ENCODE measurements around the gene IL17C.

The IL17C gene

DNA sequence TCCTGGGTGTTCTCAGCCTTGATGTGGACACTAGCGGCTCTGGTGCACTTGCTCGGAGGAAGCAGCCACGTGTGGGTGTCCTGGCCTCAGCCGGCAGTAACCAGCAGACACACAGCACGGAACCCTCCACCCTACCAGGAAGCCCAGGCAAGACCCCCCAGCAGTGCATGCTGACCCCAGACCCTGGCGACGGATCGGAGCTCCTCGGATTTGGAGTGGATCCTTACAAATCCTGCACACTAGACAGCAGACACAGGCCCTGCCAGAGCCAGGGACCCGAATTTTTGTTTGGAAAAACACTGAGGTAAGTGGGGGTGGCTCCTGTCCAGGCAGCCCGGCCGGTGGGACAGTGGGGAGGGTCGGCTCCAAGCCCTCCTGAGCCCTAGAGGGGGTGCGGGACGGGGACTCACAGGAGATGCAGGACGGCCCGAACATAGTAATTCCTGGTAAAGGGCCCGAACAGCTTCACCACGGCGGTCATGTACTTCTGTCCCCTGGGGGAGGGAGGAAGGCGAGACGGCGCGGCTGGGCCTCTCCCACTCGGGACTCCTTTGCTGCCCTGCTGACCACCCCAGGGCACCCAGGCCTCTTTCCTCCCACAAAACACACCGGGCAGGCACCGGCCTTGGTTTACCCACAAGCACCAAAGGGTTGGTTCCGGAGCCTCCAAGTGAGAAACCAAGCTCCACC, 8.1 kb downstream of the IL17C start:
- DNase-seq: no peak

DNA sequence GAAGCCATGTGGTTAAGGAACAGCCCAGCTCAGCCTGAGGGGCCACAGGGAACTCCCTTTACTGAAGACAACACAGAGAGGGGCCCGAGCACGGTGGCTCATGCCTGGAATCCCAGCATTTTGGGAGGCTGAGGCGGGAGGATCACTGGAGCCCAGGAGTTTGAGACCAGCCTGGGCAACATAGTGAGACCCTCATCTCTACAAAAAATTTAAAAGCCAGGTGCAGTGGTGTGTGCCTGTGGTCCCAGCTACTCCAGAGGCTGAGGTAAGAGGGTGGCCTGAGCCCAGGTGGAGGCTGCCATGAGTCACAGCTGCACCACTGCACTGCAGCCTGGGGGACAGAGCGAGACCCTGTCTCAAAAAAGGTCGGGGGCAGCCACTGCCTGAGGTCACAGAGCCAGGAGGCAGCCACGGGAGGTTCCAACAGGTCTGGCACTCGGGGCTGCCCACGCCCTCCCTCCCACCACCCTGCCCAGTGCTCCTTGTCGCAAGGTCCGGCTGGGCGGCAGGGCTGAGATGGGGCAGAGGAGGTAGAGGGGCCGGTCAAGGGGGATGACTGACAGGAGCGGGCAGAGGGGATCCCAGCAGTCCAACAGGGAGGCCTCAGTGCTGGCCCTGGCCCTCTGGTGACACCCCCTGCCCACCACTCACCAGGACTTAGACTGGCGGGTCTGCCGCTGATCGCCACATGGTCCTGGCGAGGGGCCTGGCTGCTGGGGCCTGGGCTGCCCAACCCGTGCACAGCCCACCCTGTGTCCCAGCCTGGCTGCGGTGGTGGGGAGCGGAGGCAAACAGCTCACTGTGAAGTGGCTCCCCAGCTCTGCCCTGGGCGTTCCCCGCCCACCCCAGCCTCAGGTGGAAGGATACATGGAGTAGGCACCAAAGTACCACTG, 9.1 kb downstream of the IL17C start:
- no peak for DNase-seq

- no peak for DNase-seq
Measured at GRCh38 chr16:88649195-88649923, 11.0 kb downstream of the IL17C start.

- peak in 3 of 5 donors; percentile 17 to 53 (median 25) for DNase-seq
Measured at GRCh38 chr16:88649924-88650748, 11.8 kb downstream of the IL17C start.

GRCh38 chr16:88650749-88651275, 12.4 kb downstream of the IL17C start, which contains the start of gene CYBA:
Gene CYBA, minus strand, starts transcription at chr16:88651053. Its CDS starts 40 bp downstream, at chr16:88651013.
- peak; percentile 66 to 89 (median 75) for DNase-seq

DNA sequence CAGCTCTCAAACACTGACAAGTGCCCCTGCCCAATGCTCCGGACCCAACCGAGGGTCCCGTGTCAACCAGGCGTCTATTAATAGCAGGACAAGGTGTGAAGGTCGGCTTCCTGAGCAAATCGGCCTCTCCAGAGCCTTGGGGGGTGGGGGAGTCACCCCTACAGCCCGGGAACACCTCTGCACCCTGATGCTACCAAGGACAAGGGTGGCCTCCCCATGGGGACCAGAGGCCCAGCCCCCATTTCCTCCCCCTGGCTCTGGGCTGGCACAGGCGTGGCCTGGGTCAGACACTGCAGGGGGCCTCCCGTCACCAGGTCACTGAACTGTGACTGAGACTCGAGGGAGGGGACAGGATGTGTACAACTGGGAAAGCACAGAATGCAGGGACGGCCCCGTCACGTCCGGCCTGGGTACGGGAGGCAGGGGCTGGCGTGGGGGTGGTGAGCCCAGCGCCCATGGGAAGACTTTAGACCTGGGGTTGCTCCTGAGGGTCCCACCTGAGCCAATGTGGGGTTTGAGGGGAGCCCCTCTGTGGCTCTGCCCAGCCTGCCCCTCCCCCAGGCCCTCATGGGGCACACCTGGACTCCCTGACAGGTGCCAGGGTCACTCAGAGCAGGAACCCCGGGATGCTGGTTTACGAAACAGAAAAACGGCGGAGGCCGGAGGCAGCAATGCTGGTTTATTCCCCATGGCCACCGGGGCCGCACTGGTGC, 13.1 kb downstream of the IL17C start:
- peak; percentile 58 to 95 (median 65) for DNase-seq

- DNase-seq: no peak
Measured at GRCh38 chr16:88651989-88652761, 13.8 kb downstream of the IL17C start.

GRCh38 chr16:88652762-88653063, 14.3 kb downstream of the IL17C start:
- DNase-seq: no peak

DNA sequence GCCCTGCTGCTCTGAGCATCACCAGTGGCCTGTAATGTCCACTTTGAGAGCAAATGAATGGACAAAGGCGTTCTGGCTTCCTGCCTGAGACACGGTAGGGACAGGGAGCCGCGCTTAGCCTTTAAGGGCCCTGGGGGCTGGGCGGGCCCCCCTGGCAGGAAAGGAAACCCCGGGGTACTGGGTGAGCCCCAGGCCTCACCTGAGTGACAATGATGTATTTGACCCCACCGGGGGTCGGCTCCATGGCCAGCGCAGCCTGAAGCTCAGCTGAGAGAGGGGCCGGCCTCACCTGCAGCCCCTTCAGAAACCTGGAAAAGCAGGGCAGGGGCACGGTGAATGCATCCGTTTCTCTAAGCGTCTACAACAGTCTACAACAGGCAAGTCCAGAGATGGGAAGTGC, 14.7 kb downstream of the IL17C start:
- no peak for DNase-seq

- no peak for DNase-seq
Measured at GRCh38 chr16:88653596-88654362, 15.4 kb downstream of the IL17C start.

DNA sequence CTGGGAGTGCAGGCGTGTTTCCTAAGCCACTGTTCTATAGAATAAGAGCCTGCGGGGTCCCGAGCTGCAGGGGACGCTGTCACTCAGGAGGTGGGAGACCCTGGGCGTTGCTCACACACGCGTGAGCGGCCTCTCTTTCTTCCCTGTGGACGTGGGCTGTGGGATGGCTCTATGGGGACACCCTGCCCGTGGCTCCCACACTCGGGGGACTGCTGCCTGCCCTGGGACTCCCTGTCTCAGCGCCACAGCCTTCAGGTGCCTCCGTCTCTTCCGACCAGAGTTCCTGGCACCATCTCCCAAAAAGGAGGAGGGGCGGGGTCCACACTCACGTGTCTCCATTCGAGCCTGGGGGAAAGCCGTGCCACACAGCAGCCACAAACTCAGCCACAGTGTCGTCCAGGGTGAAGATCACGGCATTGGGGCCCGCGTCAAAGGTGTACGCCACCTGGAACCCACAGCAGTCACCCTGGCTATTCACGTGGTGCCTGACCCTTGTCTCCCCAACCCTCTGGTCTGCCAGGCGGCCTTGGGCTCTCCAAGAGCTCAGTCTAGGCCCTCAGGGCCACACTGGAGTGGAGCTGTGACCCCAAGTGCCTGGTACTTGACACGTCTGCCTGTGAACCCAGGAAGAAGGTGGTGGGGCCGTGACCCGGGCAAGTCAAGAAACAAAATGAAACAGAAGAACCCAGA, 16.1 kb downstream of the IL17C start:
- DNase-seq: no peak

- DNase-seq: no peak
Measured at GRCh38 chr16:88655053-88655732, 16.8 kb downstream of the IL17C start.

GRCh38 chr16:88655733-88656281, 17.4 kb downstream of the IL17C start:
- no peak for DNase-seq

DNA sequence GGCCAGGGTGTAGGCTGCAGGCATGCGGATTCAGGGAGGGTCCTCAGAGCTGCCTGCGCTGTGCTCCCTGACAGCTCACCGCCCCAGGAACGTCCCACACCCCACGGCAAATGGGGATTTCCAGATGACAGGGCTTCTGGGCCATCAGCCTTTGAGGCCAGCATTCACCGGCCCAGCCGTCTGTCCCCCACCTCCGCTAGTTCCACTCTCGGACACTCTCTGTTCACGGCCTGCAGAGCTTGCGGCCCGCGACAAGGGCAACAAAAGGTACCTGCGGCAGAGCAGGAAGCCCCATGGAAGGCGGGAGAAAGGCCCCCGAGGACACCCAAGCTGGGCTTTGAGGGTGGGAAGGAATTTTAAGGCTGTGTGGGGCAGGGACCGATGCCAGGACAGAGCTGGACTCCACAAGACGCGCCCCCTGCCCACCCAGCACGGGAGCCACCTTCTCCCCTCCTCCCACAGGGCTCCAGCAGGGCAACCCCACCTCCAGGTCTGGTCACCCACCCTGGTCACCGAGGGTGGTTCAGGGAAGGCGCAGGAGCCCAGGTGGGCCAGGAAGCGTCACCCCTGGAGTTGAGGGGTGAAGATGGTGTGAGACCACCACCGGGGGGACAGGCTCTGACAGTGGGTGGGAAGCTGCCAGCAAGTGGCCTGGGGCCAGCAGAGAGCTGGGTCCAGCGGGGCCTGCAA, 18.1 kb downstream of the IL17C start:
- no peak for DNase-seq

GRCh38 chr16:88657371-88657770, 19.0 kb downstream of the IL17C start:
- DNase-seq: no peak

- DNase-seq: no peak
Measured at GRCh38 chr16:88658714-88659113, 20.3 kb downstream of the IL17C start.

GRCh38 chr16:88659160-88659559, 20.8 kb downstream of the IL17C start:
- DNase-seq: no peak

GRCh38 chr16:88661468-88661867, 23.1 kb downstream of the IL17C start:
- no peak for DNase-seq
